ENCODE data around the gene CSGALNACT2. TPM values are rescaled to one million over a fixed set of nuclear protein-coding genes. Genes with fewer than 3 reads are reported as not detected.
"Not testable (repeated sequence)": the region's sequence is repeated elsewhere in the genome, so short reads cannot be mapped to it uniquely, and the experiment has no call there.

CSGALNACT2 gene
- total RNA-seq, 1 experiment from 2014 or later = 30.0 TPM

DNA sequence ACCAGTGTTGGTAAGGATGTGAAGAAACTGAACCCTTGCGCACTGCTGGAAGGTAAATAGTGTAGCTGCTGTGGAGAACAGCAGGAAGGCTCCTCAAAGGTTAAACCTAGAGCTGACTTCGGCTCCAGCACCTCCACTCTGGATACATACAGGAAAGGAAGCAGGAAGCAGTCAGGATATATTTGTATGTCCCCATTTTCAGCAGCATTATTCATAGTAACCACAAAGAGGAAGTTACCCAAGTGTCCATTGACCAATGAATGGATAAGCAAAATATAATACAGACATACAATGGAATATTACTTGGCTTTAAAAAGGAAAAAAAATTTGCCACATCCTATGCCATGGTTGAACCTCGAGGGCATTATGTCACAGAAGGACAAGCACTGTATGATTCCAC is 46.4 kb upstream of the CSGALNACT2 start:
- no peaks in the 10 kb centered on the region for H3K27me3 Mint-ChIP-seq (ENCODE audit: insufficient read depth, unreplicated experiment)
- ChIA-PET POLR2A (no interaction called here), CTCF (interaction anchor here (0.6 kb wide), 1 partner anchor 492 kb away, joined by 4 read pairs; no protein-coding TSS in a partner anchor)
- H3K36me3 Mint-ChIP-seq (ENCODE audit: insufficient read depth, unreplicated experiment) = peaks cover 5% of the 10 kb centered on the region
- no peak overlapping the region for H3K4me3 Mint-ChIP-seq (ENCODE audit: unreplicated experiment)
- H3K9me3 Mint-ChIP-seq (ENCODE audit: unreplicated experiment) = peaks cover 8% of the 10 kb centered on the region
- TF ChIP-seq, protein P1, sequence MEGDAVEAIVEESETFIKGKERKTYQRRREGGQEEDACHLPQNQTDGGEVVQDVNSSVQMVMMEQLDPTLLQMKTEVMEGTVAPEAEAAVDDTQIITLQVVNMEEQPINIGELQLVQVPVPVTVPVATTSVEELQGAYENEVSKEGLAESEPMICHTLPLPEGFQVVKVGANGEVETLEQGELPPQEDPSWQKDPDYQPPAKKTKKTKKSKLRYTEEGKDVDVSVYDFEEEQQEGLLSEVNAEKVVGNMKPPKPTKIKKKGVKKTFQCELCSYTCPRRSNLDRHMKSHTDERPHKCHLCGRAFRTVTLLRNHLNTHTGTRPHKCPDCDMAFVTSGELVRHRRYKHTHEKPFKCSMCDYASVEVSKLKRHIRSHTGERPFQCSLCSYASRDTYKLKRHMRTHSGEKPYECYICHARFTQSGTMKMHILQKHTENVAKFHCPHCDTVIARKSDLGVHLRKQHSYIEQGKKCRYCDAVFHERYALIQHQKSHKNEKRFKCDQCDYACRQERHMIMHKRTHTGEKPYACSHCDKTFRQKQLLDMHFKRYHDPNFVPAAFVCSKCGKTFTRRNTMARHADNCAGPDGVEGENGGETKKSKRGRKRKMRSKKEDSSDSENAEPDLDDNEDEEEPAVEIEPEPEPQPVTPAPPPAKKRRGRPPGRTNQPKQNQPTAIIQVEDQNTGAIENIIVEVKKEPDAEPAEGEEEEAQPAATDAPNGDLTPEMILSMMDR (IDR thresholded peaks at IDR 0.05; ENCODE audit: unreplicated experiment) = no peak
- DNase-seq (ENCODE audit: unreplicated experiment) = no peak
- intact Hi-C loops (cut with micrococcal nuclease) = no loop called here
- BruUV-seq (replicated peaks) = no TSS peak
- no peak overlapping the region for H3K27ac Mint-ChIP-seq (ENCODE audit: low read depth, unreplicated experiment)
- H3K4me1 Mint-ChIP-seq (ENCODE audit: insufficient read depth, unreplicated experiment) = no peaks in the 10 kb centered on the region

DNA sequence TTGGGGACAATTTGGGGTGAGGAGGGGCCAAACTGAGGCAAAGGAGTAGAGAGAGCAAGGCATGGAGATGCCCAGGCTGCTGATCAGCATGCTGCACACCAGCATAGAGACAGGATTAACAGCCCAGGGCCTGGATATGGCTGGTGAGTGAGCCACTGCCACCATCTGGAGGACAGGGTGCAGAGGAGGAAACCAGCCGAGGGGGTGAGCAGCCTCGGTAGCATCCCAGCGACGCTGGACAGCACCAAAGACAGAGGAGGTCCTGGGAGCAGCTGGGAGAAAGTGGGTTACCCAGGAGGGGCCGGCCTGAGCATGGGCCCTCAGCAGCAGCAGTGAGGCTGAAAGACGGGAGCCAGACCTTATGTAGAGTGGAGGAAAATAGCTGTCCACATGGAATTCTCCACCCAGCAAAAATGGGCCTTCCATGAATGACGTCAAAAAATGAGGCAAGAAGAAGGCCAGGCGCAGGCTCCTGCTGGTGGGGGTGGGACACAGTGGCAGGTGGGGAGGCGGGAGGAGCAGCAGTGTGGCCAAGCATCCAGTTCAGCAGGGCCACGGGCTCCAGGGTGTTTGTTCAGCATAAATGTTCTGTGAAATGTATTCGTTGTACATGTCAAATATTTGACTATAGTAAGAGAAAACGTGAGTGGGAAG is 44.7 kb upstream of the CSGALNACT2 start:
- H3K27ac Mint-ChIP-seq (ENCODE audit: low read depth, unreplicated experiment) = no peak overlapping the region
- intact Hi-C loops (cut with micrococcal nuclease) = no loop called here
- POLR2A ChIA-PET = no interaction called here
- no TSS peak for BruUV-seq (replicated peaks)
- TF ChIP-seq, protein P1 (IDR thresholded peaks at IDR 0.05; ENCODE audit: unreplicated experiment) = no peak
- H3K36me3 Mint-ChIP-seq (ENCODE audit: insufficient read depth, unreplicated experiment) = peaks cover under 1% of the 10 kb centered on the region
- H3K27me3 Mint-ChIP-seq (ENCODE audit: insufficient read depth, unreplicated experiment) = no peaks in the 10 kb centered on the region
- no peaks in the 10 kb centered on the region for H3K9me3 Mint-ChIP-seq (ENCODE audit: unreplicated experiment)
- no peak overlapping the region for H3K4me3 Mint-ChIP-seq (ENCODE audit: unreplicated experiment)
- DNase-seq (ENCODE audit: unreplicated experiment) = no peak
- CTCF ChIA-PET = interaction anchor here (0.5 to 2.2 kb wide), 6 partner anchors 9 to 228 kb away, joined by 3 to 14 read pairs (median 4); no protein-coding TSS in a partner anchor
- no peaks in the 10 kb centered on the region for H3K4me1 Mint-ChIP-seq (ENCODE audit: insufficient read depth, unreplicated experiment)

DNA sequence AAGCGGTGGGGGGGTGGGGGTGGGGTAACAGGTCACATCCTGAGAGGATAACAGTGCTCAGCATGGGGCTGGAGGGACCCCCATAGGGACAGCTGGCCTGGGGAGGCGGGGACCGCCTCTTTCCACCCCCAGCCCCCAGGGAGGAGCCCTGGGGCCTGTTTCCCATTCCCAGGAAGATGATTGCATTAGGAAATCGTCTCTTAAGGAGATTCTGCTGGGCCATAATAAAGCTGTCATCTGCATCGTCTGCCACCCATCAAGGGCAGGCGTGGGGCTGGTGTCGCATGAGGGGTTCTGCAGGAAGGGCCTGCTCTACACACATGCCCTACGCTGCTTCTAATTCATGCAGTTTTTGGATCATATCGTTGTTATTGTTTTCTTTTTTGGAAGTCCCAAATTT is 44.2 kb upstream of the CSGALNACT2 start:
- H3K4me3 Mint-ChIP-seq (ENCODE audit: unreplicated experiment) = no peak overlapping the region
- TF ChIP-seq, protein P1 (IDR thresholded peaks at IDR 0.05; ENCODE audit: unreplicated experiment) = no peak
- no peaks in the 10 kb centered on the region for H3K27me3 Mint-ChIP-seq (ENCODE audit: insufficient read depth, unreplicated experiment)
- no peaks in the 10 kb centered on the region for H3K9me3 Mint-ChIP-seq (ENCODE audit: unreplicated experiment)
- DNase-seq (ENCODE audit: unreplicated experiment) = no peak
- ChIA-PET CTCF (interaction anchor here (0.6 to 2.2 kb wide), 5 partner anchors 9 to 667 kb away, joined by 3 to 14 read pairs (median 4); no protein-coding TSS in a partner anchor), POLR2A (no interaction called here)
- intact Hi-C loops (cut with micrococcal nuclease) = no loop called here
- BruUV-seq (replicated peaks) = no TSS peak
- no peak overlapping the region for H3K27ac Mint-ChIP-seq (ENCODE audit: low read depth, unreplicated experiment)
- H3K4me1 Mint-ChIP-seq (ENCODE audit: insufficient read depth, unreplicated experiment) = no peaks in the 10 kb centered on the region
- no peaks in the 10 kb centered on the region for H3K36me3 Mint-ChIP-seq (ENCODE audit: insufficient read depth, unreplicated experiment)

DNA sequence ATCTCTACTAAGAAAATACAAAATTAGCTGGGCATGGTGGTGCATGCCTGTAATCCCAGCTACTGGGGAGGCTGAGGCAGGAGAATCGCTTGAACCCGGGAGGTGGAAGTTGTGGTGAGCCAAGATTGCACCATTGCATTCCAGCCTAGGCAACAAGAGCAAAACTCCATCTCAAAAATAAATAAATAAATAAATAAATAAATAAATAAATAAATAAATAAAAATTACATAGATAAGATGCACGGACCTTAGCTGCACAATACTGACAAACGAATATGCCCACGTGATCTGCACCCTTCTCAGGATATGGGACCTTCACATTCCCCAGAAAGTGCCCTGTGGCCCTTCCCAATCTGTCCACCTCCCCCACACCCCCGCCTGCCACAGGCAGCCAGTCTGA is 38.9 kb upstream of the CSGALNACT2 start:
- H3K4me3 Mint-ChIP-seq (ENCODE audit: unreplicated experiment); DNase-seq (ENCODE audit: unreplicated experiment); H3K27ac Mint-ChIP-seq (ENCODE audit: low read depth, unreplicated experiment); H3K36me3 Mint-ChIP-seq (ENCODE audit: insufficient read depth, unreplicated experiment); POLR2A ChIA-PET; H3K4me1 Mint-ChIP-seq (ENCODE audit: insufficient read depth, unreplicated experiment); H3K9me3 Mint-ChIP-seq (ENCODE audit: unreplicated experiment); H3K27me3 Mint-ChIP-seq (ENCODE audit: insufficient read depth, unreplicated experiment); intact Hi-C loops (cut with micrococcal nuclease); BruUV-seq (replicated peaks): not testable (repeated sequence)
- CTCF ChIA-PET = interaction anchor here (0.7 kb wide), 1 partner anchor 314 kb away, joined by 3 read pairs; no protein-coding TSS in a partner anchor

All from MCF 10A (cell line).